SK-N-MC (cell line): ENCODE measurements around the gene FAM149B1.
"Not testable (repeated sequence)": the region's sequence is repeated elsewhere in the genome, so short reads cannot be mapped to it uniquely, and the experiment has no call there.

Experiments used
- DNase-seq: peaks from one replicate; pipeline ENCODE4 v3.0.0-alpha.2; 2011; ENCODE audit warnings: low read depth, low spot score
- H3K27ac ChIP-seq: fragments of 200-600 bp; sonication (generic); 2 replicates; pipeline ENCODE4 v1.5.1; 2016; ENCODE audit warnings: mixed run types
- H3K36me3 ChIP-seq: fragments of 200-600 bp; sonication (generic); 2 replicates; pipeline ENCODE4 v1.6.1; 2017; ENCODE audit warnings: antibody characterized with exemption, low read length, mixed read lengths; ENCODE audit not compliant: insufficient read depth
- H3K4me3 ChIP-seq: fragments of 200-600 bp; sonication (generic); 2 replicates; pipeline ENCODE4 v1.5.1; 2016
- H3K9ac ChIP-seq: fragments of 200-600 bp; sonication (generic); 2 replicates; pipeline ENCODE4 v1.8.0; 2017; ENCODE audit warnings: mixed run types, mixed read lengths; ENCODE audit not compliant: insufficient read length
- H3K9me3 ChIP-seq: fragments of 200-600 bp; sonication (generic); 2 replicates; pipeline ENCODE4 v1.6.1; 2017; ENCODE audit warnings: low read depth, mild to moderate bottlenecking, antibody characterized with exemption, low read length, moderate library complexity, mixed read lengths
- EZH2 ChIP-seq: fragments of 200-600 bp; sonication (generic); IDR thresholded peaks from one replicate; pipeline ENCODE4 v1.6.1; 2017; ENCODE audit warnings: antibody characterized with exemption
- FOXP2 ChIP-seq: optimal IDR thresholded peaks from 2 replicates; pipeline ENCODE3; 2011; ENCODE audit warnings: mild to moderate bottlenecking, moderate library complexity; ENCODE audit not compliant: insufficient read depth; ENCODE audit errors: extremely low read length, control extremely low read depth
- POLR2AphosphoS5 ChIP-seq: IDR thresholded peaks from 2 replicates; pipeline ENCODE4 v1.6.1; 2012; ENCODE audit warnings: mild to moderate bottlenecking, low read depth, low read length, borderline replicate concordance

Gene FAM149B1

DNA sequence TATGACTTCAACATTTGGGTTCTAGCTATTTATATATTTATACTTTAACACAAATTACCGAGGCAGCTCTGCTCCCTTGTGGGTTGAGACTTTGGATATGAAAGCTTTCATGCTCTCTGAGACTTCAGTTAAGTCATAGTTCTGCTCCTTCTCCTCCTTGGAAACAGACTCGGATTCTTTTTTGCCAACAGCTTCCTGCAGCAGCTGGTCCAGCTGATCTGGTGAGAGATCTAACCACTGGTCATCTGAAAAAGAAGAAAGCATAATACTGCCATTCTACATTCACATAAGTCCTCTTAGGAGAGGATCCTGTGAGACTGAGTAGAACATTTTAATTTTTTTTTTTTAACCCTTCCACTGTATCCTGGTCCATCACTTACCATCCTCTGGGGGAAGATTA lies 28.7 kb upstream of the FAM149B1 start:
- H3K4me3 ChIP-seq = no peak overlapping the region
- TF ChIP-seq POLR2AphosphoS5 (no peak), FOXP2 (no peak), EZH2 (no peak)
- H3K36me3 ChIP-seq = peaks cover 29% of the 10 kb centered on the region
- no peak for DNase-seq
- no peak overlapping the region for H3K27ac ChIP-seq
- no peak overlapping the region for H3K9ac ChIP-seq
- no peaks in the 10 kb centered on the region for H3K9me3 ChIP-seq

DNA sequence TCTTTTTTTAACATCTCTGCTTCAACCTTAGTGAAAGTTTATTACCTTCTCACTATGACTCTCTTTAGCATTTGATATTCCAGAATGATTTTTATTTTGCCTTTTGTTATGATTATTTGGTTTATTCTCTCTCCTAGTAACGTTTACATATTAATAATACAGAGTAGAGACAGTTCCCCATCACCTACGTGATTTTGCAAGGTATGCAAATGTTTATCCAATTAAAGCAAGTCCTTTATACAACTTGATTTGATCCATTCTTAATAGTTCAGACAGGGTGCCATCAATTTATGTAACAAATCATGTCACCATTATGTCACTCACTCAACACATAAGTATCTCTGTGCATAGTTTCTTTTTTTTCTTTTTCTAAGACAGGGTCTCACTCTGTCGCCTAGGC lies 26.3 kb upstream of the FAM149B1 start:
- Histone ChIP-seq H3K27ac (no peak overlapping the region), H3K9ac (no peak overlapping the region), H3K4me3 (no peak overlapping the region), H3K9me3 (no peaks in the 10 kb centered on the region), H3K36me3 (peaks cover 11% of the 10 kb centered on the region; the same call in 1 of the 2 replicates)
- TF ChIP-seq POLR2AphosphoS5 (no peak), FOXP2 (no peak), EZH2 (no peak)
- DNase-seq = no peak

DNA sequence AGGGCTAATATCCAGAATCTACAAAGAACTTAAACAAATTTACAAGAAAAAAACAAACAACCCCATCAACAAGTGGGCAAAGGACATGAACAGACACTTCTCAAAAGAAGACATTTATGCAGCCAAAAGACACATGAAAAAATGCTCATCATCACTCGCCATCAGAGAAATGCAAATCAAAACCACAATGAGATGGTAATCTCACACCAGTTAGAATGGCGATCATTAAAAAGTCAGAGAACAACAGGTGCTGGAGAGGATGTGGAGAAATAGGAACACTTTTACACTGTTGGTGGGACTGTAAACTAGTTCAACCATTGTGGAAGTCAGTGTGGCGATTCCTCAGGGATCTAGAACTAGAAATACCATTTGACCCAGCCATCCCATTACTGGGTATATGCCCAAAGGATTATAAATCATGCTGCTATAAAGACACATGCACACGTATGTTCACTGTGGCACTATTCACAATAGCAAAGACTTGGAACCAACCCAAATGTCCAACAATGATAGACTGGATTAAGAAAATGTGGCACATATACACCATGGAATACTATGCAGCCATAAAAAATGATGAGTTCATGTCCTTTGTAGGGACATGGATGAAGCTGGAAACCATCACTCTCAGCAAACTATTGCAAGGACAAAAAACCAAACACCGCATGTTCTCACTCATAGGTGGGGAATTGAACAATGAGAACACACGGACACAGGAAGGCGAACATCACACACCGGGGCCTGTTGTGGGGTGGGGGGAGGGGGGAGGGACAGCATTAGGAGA lies 17.1 kb upstream of the FAM149B1 start:
- H3K9ac ChIP-seq, H3K27ac ChIP-seq, H3K9me3 ChIP-seq, H3K4me3 ChIP-seq, DNase-seq: not testable (repeated sequence)
- H3K36me3 ChIP-seq = peaks cover 27% of the 10 kb centered on the region

DNA sequence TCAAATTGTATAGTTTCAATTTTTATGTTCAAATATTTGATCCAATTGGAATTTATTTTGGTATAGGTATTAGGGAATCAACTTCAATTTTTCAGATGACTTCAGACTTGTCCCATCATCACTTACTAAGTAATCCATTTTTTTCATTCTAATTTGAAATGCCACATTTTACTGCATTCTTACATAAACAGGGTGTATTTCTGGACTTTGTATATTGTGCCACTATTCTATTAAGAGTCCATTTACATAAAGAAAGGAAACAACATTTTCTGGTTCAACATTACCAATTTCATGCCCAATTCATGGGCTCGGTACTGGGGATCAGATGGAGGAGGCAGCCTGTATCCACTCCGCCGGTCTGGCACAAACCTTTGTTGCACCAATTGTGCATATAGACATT lies 15.9 kb upstream of the FAM149B1 start:
- no peaks in the 10 kb centered on the region for H3K9me3 ChIP-seq
- no peak for TF ChIP-seq FOXP2
- TF ChIP-seq EZH2 = no peak
- H3K36me3 ChIP-seq = peaks cover 35% of the 10 kb centered on the region
- H3K9ac ChIP-seq = no peak overlapping the region
- no peak overlapping the region for H3K4me3 ChIP-seq
- DNase-seq = no peak
- no peak overlapping the region for H3K27ac ChIP-seq

DNA sequence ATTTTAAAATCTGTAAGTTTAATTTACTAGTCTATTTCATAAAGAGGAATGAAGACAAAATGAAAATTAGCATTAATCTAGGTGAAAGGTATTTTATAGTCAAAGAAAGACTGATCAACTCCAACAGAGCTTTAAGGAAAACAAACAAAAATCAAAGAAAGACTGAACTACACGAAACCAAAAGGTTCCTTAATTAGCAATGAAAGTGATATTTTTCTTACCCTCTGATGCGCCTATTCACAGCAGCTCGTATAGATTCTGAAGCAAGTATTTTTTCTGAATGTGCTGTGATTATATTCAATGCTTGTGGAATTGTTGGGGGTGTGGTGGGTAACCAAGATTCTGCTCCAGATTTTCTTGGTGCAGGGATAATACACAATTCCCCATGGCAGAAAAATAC lies 11.9 kb upstream of the FAM149B1 start:
- DNase-seq = no peak
- H3K9me3 ChIP-seq = no peaks in the 10 kb centered on the region
- H3K4me3 ChIP-seq = no peak overlapping the region
- TF ChIP-seq EZH2 = no peak
- peaks cover 26% of the 10 kb centered on the region for H3K36me3 ChIP-seq
- H3K9ac ChIP-seq = no peak overlapping the region
- H3K27ac ChIP-seq = no peak overlapping the region

DNA sequence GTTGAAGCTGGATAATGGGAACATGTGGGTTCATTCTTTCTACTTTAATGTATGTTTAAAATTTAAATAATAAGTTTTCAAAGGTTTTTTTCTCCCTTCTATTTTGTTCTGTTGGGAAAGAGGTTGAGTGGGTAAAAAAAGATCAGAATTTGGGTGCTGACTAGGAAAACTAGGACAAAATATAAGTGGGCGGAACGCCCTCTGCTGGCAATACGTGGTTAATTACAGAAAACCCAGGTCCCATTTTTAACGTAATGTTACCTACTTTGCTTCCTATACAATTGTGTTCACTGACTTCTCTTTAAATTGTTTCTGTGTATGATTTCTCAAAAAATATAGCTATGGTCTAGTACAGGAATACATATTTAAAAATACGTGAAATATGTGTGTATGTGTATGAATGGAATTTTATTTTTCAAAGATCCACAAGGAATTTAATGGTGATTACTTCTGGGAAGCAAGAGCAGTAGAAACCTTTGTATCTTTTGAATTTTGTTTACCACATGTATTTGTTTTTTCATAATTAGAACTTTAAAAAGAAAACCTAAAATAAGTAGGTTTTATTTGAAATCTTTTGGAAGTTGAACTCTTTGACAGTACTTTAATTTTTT lies 8.8 kb upstream of the FAM149B1 start:
- H3K9me3 ChIP-seq = no peaks in the 10 kb centered on the region
- DNase-seq = no peak
- no peak overlapping the region for H3K4me3 ChIP-seq
- H3K36me3 ChIP-seq = peaks cover 31% of the 10 kb centered on the region
- H3K9ac ChIP-seq = no peak overlapping the region
- no peak overlapping the region for H3K27ac ChIP-seq
- TF ChIP-seq EZH2 (no peak), FOXP2 (no peak), POLR2AphosphoS5 (no peak)

DNA sequence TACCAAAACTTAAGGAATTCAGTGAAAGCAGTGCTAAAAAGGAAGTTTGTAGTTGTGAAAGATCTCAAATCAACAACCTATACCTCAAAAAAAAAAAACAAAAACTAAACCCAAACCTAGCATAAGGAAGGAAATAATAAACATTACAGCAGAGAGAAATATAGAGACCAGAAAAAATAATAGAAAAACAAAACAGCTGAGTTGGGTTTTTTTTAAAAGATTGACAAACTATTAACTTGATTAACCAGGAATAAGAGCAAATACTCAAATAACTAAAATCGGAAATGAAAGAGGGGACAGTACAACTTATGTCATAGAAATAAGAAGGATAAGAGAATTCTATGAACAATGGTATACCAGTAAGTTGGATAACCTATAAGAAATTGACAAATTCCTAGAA lies 6.8 kb upstream of the FAM149B1 start:
- TF ChIP-seq FOXP2 (no peak), POLR2AphosphoS5 (no peak), EZH2 (no peak)
- Histone ChIP-seq H3K9me3 (no peaks in the 10 kb centered on the region), H3K27ac (no peak overlapping the region), H3K9ac (no peak overlapping the region), H3K36me3 (peaks cover 27% of the 10 kb centered on the region), H3K4me3 (no peak overlapping the region)
- no peak for DNase-seq

DNA sequence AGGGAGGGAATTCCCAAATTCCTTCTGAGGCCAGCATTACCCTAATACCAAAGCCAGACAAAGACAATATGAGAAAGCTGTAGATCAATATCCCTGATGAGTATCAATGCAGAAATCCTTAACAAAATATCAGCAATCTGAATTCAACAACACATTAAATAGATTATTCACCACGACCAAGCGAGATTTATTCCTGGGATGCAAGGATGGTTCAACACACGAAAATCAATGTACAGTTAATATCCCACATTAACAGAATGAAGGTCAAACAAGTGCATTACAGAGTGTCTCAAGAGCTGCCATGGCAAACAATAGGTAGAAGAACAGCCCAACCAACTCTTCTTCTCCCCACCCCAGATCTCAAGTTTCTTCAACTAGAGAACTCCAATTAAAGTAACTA lies 6.3 kb upstream of the FAM149B1 start:
- H3K36me3 ChIP-seq = peaks cover 22% of the 10 kb centered on the region
- no peaks in the 10 kb centered on the region for H3K9me3 ChIP-seq
- H3K9ac ChIP-seq = no peak overlapping the region
- no peak overlapping the region for H3K4me3 ChIP-seq
- TF ChIP-seq FOXP2 = no peak
- no peak for TF ChIP-seq EZH2
- no peak for TF ChIP-seq POLR2AphosphoS5
- H3K27ac ChIP-seq = no peak overlapping the region
- no peak for DNase-seq

DNA sequence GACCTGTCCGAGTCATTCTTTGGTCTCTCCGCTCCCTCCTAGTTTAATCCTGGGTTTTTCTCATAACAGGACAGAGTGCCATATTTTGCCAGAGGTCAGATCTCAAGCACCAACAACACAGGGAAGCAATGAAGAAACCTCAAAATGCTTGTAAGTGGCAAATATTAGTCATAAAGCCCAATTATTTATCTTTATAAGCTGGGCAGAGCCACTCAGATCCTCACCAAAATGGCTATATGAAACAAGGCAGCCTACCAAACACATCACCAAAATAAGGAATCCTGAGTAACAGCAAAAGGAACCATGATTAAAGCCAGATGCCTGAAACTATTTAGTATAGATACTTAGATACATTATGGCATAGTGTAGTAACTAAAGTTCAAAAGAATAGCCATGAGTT lies 4.8 kb upstream of the FAM149B1 start:
- H3K9ac ChIP-seq = no peak overlapping the region

More for the DNA sequence above, 4.8 kb upstream of the FAM149B1 start:
- H3K36me3 ChIP-seq = peaks cover 22% of the 10 kb centered on the region
- H3K9me3 ChIP-seq = no peaks in the 10 kb centered on the region
- TF ChIP-seq POLR2AphosphoS5 (no peak), EZH2 (no peak), FOXP2 (no peak)
- DNase-seq = no peak
- H3K27ac ChIP-seq = no peak overlapping the region
- H3K4me3 ChIP-seq = no peak overlapping the region
